GM21529 (cell line): ENCODE results near the gene CHRDL2.

Experiments
- ATAC-seq: cut with Tn5 transposase; IDR thresholded peaks from one replicate; pipeline ENCODE4 v1.9.1; 2021; ENCODE audit not compliant: unreplicated experiment

The CHRDL2 gene

DNA sequence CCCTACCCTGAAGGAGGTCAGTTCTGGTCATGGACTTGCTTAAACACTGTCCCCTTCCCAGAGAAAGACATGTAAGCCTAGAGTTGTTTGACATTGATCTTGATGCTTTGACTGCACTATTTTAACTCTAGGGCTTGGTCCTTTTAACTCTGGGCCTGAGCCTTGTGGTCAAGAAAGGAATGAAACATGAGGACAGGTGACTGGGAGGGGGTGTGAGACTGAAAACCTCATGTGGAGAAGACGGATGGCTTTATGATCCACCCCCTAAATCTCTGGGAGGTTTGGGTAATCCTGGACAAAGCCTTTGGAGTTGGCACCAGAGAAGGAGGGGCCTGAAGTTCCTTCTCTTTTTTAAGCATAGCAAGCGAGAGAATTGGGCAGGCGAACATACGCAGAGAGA, 17.5 kb downstream of the CHRDL2 start:
- ATAC-seq, result no peak

DNA sequence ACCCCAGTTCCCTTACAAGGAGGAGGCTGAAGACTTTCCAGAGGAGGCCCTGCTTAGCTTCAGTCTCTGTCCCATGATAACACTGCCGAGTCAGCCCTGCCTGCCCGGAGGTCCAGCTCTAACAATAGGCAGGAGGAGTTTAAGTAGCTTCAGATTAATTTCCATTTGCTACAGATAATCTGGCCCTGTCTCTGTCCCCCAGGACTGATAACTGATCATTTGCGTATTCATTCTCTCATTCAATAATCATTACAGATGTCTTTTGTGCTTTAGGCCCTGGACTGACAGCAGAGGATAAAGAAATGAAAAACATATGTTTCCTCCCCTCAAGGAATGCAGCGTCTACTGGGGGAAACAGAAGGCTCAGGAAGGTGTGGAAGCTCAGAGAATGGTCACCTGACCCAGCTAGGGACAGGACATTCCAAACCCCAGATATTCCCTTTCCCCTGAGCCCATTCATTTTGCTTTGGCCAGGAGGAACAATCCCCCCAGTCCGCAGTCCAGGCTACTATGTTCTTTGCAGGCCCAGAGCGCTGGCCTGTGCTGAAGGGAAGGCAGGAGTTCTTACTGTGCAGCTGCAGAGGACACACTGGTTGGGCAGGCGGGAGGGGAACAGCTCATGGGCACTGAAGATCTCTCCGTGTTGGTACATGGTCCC, 20.8 kb downstream of the CHRDL2 start:
- no peak for ATAC-seq

DNA sequence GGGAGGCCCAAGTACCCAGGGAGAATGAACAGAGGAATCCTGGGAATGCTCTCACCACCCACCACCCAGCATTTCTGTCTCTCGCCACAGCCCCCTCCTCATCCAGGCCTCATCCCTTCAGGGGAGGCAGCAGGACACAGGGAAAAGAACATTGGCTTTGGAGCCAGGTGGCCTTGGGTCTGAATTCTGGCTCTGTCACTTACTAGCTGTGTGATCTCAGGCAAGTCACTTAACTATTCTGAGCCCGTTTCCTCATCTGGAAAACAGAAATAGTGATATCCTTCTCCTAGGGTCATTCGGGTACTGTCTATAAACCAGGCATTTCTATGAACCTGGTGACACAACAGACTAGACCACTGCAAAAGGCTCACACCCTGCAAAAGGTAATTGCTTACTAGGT, 22.1 kb downstream of the CHRDL2 start:
- ATAC-seq, result no peak

DNA sequence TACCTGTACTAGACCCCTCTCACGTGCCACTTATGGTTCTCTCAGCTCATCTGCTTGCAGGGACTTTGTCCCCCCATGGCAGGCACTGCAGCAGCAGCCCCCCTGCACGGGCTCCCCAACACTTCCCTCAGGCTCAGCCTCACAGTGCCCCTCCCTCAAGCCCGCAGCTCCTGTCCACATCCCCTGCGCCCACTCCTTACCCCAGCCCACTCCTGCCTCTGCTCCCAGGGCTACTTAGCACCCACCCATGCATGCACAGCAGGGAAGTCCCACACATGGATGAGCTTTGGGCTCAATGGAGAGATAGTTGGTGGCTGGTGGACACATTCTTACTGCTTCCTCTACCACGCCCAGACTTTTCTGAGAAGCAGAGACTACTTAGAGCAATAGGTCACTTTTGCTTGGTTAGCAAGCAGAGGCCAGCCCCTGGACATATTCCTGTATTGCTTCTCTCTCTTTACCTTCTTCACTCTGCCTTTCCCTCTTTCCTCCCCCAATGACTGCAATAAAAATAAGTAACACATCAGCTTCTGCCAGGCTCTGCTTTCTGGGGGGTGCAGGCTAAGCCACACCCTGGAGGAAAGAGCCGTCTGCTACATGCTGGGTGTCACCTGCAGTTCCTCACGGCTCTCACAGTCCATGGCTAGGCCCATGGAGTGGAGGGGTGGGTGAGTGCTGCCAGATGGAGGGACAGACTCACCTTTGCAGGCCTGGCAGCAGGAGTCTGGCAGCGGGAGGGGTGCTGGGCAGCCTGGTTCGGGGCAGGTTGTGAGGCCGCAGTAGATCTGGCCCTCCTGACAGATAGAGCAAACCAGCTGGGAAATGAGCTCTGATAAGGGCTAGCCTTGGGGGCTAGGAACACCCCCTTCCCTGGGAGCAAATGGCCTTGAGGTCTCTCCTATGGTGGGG, 23.4 kb downstream of the CHRDL2 start:
- no peak for ATAC-seq

DNA sequence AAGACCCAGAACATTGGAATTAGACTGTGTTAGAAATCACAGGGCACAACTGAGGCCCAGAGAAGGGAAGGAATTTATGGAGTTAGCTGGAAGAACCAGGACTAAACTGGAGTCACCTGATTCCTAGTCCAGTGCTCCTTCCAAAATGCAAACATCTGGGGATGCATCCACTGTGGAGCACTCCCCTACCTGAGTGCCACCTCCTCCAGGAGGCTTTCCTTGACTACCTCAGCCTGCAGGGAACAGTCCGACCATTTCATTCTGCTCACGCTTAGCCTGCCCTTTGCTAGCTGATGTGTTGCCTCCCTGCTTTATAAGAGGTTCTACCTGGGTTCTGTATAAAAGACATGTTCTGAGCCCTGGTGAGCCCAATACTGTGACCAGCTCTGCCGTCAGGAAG, 24.0 kb downstream of the CHRDL2 start:
- no peak for ATAC-seq

DNA sequence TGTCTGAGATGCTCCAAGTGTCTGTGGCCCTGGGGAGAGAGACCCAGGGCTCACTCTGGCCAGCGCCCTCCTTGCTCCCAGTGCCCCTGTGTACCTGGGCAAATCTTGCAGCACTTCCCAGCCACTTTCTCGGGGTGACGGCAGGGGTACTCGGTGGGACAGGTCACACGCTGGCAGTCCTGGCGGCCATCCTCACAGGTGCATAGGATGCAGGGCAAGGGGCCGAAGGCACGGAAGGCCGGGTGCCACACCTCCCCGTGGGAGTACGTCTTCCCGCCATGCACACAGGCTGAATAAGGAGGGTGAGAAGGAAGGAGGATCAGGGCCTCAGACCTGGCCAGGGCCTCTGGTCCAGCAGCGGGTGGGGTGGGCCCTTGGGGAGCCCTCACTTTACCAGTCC, 28.0 kb downstream of the CHRDL2 start:
- no peak for ATAC-seq

DNA sequence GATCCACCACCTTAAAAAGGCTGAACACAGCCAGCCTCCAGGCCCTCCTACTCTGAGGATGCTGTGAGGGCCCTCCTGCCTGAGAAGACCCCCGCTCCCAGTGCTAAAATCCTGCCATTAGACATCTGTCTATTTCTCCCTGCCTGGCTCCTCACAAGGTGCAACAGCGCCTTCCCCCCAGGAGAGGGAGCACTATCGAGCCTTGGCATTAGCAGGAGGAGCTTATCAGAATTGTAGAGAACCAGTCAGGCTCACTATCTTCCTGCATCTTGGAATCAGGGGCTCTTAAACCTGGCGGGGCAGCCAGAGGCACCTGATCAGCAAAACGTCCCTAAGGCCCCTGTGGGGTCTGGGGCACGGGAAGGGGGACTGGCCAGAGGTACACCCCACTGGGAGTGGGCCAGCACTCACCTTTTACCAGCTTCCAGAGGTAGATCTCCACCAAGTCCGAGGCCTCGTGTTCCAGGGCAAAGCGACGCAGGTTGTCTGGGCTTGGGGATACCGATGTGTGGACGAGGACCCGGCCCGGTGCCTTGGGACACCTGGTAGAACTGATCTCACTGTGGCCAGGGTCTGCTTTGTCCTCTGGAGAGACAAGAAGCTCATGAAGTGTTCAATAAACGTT, 28.7 kb downstream of the CHRDL2 start:
- no peak for ATAC-seq

DNA sequence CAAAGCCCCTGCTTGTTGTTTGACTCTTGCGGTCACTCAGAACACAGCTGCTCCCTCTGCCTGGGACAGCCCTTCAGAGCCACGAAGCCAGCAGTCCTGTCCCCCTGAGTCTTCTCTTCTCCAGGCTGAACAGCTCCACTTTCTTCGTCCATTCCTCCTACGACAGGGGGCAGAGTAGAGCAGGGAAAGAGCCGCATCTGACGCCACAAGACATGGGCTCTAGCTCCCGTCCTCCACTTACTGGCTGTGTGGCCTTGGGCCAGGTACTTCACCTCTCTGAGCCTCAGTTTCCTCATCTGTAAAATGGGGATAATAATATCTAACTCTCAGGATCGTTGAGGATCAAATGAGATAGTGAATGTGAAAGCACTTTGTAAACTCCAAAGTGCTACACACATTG, 29.9 kb downstream of the CHRDL2 start:
- ATAC-seq, result no peak

DNA sequence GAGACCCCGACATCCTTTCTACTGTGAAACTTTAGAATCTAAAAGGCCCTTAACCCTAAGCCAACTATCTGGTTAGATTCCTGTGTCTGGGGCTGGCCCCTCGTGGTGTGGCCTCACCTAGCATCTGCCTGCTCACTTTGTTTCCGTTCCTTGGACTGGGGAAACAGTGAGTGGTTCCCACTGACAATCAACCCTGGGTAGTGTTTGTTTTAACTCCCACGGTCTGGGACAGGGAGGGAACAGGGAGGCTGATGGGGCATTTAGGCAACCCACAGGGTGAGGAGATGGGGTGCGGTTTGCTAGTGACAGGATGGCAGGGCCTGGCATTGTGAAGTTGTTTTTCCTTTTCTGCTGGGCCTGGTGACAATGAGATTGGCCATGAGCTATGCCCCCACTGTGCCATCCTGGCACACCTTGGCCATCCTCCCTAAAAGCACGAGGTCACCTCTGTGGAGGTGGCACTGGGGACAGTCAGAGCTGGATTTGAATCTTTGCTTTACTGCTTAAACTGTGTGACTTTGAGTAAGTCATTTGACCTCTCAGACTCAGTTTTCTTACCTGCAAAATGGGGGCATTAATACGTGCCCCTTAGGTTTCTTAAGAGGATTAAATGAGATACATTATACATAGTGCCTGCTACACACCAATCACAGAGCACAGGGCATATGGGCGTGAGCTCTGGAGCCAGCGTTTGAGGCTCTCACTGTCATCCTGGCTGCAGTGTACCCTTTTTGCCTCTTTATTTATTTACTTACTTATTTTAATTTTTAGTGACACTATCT, 31.4 kb downstream of the CHRDL2 start:
- ATAC-seq, result no peak

DNA sequence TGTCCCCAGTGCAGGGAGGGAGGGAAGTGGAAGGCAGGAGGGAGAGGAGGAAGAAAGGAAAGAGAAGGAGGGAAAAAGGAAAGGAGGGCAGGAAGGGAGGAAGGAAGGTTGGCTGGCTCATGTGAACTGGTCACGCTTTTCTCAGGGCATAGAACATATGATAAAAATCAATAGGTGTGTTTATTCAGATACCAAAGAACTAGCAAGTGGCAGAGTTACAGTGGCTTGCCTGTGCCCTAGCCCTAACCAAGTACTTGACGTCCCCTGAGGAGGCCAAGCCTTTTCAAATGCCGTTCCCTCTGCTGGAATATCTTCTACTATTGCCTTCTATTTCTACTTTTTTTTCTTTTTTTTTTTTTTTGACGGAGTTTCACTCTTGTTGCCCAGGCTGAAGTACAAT, 33.5 kb downstream of the CHRDL2 start:
- no peak for ATAC-seq

DNA sequence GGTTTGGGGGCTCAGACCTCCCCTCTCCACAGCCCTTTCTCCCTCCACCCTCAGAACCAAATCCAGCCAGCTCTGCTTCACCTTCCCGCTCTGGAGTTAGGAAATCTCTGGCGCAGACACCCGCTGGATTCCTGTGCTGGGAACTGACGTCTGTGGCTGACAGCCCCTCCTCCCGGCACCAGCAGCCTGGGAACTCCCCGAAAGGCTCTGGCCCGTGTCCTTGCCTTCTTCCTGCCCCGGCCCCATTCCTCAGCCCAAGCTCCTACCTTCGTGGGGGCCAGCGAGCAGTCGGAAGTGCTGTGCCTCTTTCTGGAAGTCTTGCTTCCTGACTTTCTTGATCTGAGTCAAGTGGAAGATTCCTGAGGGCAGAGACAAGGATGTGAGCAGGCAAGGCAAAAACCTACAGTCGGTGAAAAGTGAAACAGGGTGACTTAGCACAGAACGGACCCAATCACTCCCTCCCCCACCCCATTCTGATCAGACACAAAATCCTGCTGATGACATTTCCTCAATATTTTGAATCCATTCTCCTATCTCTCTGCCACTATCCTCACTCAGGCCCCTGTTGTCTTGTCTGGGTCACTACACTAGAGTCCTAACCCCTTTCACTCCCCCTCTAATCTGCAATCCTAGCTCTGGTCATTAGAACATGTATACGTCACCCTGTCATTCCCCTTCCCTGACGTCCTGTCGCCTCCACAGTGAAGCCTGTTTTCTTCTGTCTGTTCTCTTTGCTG, 34.1 kb downstream of the CHRDL2 start:
- no peak for ATAC-seq

DNA sequence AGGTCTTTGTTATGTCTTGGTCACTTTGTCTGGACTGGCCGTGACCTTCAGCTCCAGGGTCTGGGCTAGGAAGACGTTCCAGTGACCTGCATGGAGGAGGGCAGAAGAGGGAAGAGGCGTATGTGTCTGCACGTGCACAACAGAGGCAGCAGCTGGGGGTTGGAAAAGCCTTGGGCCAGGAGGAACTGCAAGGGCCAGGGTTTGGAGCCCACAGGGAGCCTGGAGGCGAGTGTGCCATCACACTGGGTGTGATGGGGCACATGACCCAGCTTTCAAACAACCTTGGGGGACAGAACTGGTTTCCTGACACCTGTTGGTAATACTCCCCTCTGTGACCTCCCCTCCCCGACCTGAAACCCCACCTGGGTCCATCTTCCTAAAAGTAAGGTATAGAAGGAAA, 34.7 kb downstream of the CHRDL2 start:
- no peak for ATAC-seq

DNA sequence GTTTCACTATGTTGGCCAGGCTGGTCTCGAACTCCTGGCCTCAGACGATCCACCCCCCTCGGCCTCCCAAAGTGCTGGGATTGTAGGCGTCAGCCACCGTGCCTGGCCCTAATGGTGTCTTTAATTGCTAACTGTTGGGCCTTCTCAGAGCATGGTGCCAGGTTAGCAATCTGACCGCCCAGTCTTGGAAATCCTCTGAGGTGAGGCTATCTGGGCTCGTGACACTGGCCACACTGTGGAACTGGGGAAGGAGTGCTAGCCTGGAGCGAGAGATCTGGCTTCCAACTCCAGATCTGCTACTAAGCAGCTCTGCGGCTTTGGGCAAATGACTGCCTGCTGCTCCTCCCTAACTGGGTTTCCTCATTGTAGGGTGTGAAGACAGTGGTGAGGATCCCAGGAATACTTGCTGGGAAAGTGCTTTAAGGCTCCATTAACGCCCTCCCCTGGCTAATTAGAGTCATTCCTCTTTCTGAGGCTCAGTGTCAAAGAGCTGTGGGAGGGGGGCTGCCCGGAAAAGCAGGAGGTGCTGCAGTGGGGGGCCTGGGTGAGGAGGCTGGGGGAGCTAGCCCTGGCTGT, 35.4 kb downstream of the CHRDL2 start:
- ATAC-seq, result no peak

DNA sequence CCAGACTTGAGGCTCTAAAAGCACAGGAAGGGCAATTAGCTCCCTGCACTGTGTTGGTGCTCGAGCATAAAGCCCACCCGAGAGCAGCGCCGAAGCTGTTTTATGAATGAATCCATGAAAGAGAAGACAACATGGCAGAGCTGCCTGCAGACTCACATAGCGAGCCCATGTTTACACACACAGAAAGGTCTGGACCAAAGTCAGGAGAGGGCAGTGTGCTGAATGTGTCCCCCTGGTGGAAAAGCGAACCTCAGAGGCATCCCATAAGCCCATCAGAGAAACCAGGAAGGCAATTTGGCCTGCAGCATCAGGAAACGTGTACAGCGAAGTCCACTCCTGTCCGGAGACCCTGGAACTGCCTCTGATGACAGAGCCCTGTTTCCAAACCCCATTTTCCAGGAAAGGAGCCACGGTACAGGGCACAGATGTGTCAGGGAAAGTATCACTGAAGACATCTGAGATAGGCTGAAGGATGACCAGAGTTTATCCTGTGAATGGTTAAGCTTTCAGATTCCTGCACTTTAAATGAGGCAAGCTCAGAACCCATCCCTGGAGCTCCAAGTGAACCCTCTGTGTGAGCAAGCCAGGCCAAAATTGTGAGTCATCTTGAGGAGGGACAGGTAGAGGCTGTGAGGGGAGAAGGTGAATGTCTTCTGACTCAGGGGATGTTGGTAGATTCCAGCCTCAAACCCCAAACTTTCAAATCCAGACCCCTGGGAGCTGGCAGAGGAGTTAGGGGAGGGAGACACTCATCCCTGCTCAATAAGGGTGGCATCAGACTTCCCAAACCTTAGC, 36.9 kb downstream of the CHRDL2 start:
- no peak for ATAC-seq

DNA sequence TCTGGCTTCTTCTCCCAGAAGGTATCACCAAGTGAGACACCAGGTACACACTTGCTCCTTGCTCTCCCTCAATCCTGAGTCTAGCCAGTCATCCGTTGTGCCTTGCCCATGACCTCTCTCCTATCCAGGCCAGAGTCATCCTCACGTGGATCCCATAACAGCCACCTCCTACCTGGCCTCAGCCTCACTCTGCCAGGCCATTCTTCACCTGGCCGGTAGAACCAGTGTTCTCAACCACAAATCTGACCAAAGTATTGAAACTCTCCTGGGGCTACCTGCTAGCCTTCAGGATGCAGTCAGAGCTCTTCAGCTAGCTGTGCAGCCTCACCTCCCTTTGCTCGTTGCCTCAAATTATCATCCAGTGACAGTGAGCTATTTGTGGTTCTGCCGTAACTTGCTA, 37.7 kb downstream of the CHRDL2 start:
- no peak for ATAC-seq

DNA sequence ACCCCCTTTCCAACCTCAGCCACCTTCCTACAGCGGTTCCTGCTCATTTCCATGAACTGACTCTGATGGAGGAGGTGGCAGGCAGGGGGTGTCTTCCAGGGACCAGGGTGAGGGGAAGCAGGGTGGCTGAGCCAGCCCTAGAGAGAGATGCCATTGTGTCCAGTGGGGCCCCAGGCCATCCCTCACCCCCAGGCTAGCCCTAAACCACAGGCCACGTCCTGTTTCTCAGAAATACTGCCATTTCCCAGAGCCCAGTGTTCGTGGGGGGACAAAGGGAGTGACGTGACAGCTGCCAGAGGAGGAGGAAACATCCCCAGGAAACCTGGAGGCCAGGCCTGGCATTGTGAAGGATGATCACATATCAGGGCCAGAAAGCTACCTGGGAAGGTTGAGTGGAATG, 39.5 kb downstream of the CHRDL2 start:
- no peak for ATAC-seq

DNA sequence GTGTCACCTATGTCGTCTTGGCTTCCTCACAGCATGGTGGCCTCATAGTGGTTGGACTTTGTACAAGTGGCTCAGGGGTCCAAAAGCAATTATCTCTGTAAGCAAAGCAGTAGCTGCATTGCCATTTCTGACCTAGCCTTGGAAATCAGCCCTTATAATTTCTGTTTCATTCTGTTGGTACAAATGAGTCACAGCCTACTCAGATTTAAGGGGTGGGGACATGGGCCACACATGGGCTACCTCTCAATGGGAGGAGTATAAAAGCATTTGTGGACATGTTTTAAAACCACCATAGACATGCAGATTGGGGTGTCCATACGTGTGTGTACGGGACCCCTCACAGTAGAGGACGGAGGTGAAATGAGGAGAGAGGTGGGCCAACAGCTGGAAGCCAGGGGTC, 41.6 kb downstream of the CHRDL2 start:
- no peak for ATAC-seq

DNA sequence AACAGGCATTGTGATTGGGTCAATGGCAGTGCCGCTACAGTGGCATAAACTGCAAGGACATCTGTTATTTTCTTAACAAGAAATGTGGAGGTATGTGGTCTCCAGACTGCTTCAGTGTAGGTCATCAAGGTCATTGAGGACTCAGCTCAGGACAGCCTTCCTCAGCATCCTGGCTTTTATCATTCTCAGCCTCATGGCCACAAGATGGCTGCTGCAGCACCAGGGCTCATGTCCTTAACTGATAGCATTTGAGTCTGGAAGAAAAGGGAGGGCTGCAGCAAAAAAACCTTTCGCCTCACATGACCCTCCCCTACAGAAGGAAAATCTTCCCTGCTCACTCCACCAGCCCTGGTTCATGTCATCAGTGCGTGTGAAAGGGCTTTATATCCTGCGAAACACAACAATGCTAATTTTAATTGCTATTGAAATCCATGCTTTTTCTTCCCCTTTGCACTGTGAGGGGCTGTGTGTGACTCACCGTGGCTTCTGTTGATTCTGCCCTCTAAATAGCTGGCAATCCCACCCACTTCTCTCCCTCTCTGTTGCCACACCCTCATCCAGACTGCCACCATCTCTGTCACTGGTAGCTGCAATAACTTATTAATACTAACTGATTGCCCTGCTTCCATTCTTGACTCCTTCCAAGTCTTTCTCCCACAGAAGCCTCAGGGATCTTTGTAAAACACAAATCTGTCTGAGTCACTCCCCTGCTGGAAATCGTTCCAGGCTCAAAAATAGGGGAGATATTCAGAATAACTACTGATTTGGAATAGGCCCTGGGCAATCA, 43.8 kb downstream of the CHRDL2 start:
- ATAC-seq, result no peak

DNA sequence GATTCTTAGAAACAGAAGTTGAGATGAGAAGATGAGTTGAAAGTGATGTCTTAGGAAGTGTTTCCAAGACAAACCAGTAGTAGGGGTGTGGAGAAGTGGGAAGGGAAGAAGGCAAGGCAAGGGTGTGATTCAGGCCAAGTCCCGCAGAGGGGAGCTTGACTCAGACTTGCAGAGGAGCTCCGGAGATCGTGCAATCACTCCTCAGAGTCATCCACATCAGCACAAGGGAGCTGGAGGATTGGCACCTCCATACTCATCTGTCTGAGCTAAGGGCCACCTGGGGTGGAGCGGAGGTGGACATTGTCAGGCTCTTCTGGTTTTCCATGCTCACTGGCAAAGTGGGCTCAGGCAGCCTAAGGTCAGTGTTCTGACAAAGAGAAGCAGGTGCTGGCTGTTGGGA, 44.4 kb downstream of the CHRDL2 start:
- ATAC-seq, result no peak
